GM12865 (cell line): ENCODE data around the gene PSME2.

ENCODE experiments used
- DNase-seq: peaks from one replicate; pipeline ENCODE4 v3.0.0; 2010; ENCODE audit warnings: low read depth
- H3K4me3 ChIP-seq: 2 replicates; pipeline ENCODE4 v1.5.1; 2011; ENCODE audit warnings: mild to moderate bottlenecking, low read depth, low read length, control low read depth
- CTCF ChIP-seq: IDR thresholded peaks from 2 replicates; pipeline ENCODE4 v1.5.1; 2011; ENCODE audit warnings: low read length, control low read depth, low read depth, inconsistent platforms; ENCODE audit not compliant: insufficient read depth; ENCODE audit errors: missing control alignments

The PSME2 gene

GRCh38 chr14:24160850-24161804, 14.7 kb upstream of the PSME2 start, which contains the start of gene IRF9:
Gene IRF9, plus strand, starts transcription at chr14:24161265. Its CDS starts 880 bp downstream, at chr14:24162145.
- peak within 1 kb of the TSS; percentile 97 for H3K4me3 ChIP-seq
- DNase-seq: peak; percentile 98
- peak; percentile 92 for TF ChIP-seq CTCF

- peak overlapping the region; percentile 97 for H3K4me3 ChIP-seq
- DNase-seq: no peak
- no peak for TF ChIP-seq CTCF
These were observed 14.1 kb upstream of the PSME2 start for GRCh38 chr14:24160499-24160849.

GRCh38 chr14:24159777-24160498, 13.5 kb upstream of the PSME2 start:
- TF ChIP-seq CTCF: no peak
- DNase-seq: no peak
- H3K4me3 ChIP-seq: no peak overlapping the region

GRCh38 chr14:24157331-24157730, 10.9 kb upstream of the PSME2 start:
- no peak overlapping the region for H3K4me3 ChIP-seq
- no peak for TF ChIP-seq CTCF
- DNase-seq: no peak

- no peak for TF ChIP-seq CTCF
- DNase-seq: no peak
- H3K4me3 ChIP-seq: no peak overlapping the region
These were observed 10.4 kb upstream of the PSME2 start for GRCh38 chr14:24156840-24157239.

- DNase-seq: no peak
- H3K4me3 ChIP-seq: no peak overlapping the region
- TF ChIP-seq CTCF: no peak
These were observed 8.7 kb upstream of the PSME2 start for GRCh38 chr14:24155100-24155499.
